GM19455 (cell line): ENCODE measurements around the gene CRELD2.

Source experiments
- ATAC-seq: cut with Tn5 transposase; IDR thresholded peaks from one replicate; pipeline ENCODE4 v1.9.1; 2021; ENCODE audit not compliant: unreplicated experiment

CRELD2 gene

GRCh38 chr22:49928555-49929210 is 10.2 kb downstream of the CRELD2 start:
- ATAC-seq = no peak

GRCh38 chr22:49929211-49929979 is 11.0 kb downstream of the CRELD2 start:
- ATAC-seq = no peak

GRCh38 chr22:49929994-49930575 is 11.7 kb downstream of the CRELD2 start:
- ATAC-seq = no peak

- no peak for ATAC-seq
These were observed 12.4 kb downstream of the CRELD2 start for GRCh38 chr22:49930596-49931412.

- no peak for ATAC-seq
These were observed 15.1 kb downstream of the CRELD2 start for GRCh38 chr22:49933236-49934159.

GRCh38 chr22:49934160-49934890 is 15.9 kb downstream of the CRELD2 start:
- ATAC-seq = no peak

- no peak for ATAC-seq
These were observed 16.6 kb downstream of the CRELD2 start for GRCh38 chr22:49934891-49935557.

- no peak for ATAC-seq
These were observed 17.1 kb downstream of the CRELD2 start for GRCh38 chr22:49935561-49935960.

- peak; percentile 63 for ATAC-seq
These were observed 17.9 kb downstream of the CRELD2 start for GRCh38 chr22:49936018-49936972.

- no peak for ATAC-seq
These were observed 18.7 kb downstream of the CRELD2 start for GRCh38 chr22:49936973-49937757.

GRCh38 chr22:49937758-49938564 is 19.5 kb downstream of the CRELD2 start:
- ATAC-seq = no peak

- ATAC-seq = no peak
These were observed 20.2 kb downstream of the CRELD2 start for GRCh38 chr22:49938565-49939136.

GRCh38 chr22:49941507-49942316 is 23.3 kb downstream of the CRELD2 start:
- ATAC-seq = no peak

GRCh38 chr22:49942565-49943404 is 24.4 kb downstream of the CRELD2 start:
- no peak for ATAC-seq
